GM12878 (cell line): Measurements from ENCODE around the gene MMP14. TPM values are rescaled to one million over a fixed set of nuclear protein-coding genes. Genes with fewer than 3 reads are reported as not detected.

Experiments
- ATAC-seq: fragments of 200-7000 bp; cut with Tn5 transposase; 3 replicates; pipeline ENCODE4 v1.9.1; 2020; ENCODE audit warnings: mild to moderate bottlenecking, moderate library complexity
- BruUV-seq: library from RNA; stranded (reverse); fragments of 400-500 nt; replicated peaks from 2 replicates; lab custom pipeline; 2021; lab: Mats Ljungman, UMichigan
- CTCF ChIA-PET: fragments of 300-600 bp; sonication (Branson Sonifier 250); formaldehyde crosslinking; extraction: SDS; loops from one replicate; lab custom pipeline; 2021; ENCODE audit warnings: inconsistent platforms; lab: Yijun Ruan, JAX
- POLR2A ChIA-PET: fragments of 350-600 bp; formaldehyde crosslinking; extraction: SDS; loops from one replicate; lab custom pipeline; 2021; ENCODE audit warnings: inconsistent platforms; lab: Charles Lee
- RAD21 ChIA-PET: fragments of 300-600 bp; sonication (Branson Sonifier 250); formaldehyde crosslinking; loops from one replicate; lab custom pipeline; 2023; ENCODE audit warnings: antibody characterized with exemption; ENCODE audit not compliant: unreplicated experiment; lab: Charles Lee
- SMC1A ChIA-PET: fragments of 300-600 bp; sonication (Branson Sonifier 250); formaldehyde crosslinking; loops from one replicate; lab custom pipeline; 2023; ENCODE audit not compliant: unreplicated experiment, uncharacterized antibody; lab: Charles Lee
- DNase-seq: peaks from one replicate; pipeline ENCODE4 v3.0.0-alpha.2; 2011; ENCODE audit warnings: low read depth, low spot score
- FAIRE-seq: peaks from 3 replicates; lab custom pipeline; 2011; peaks lifted over from hg19 to GRCh38; lab: Jason Lieb, UNC
- H2AFZ ChIP-seq: 2 replicates; pipeline ENCODE4 v1.6.0; 2011; ENCODE audit warnings: low read depth, low read length, control low read depth; ENCODE audit not compliant: control insufficient read depth
- H3K27ac ChIP-seq: 2 replicates; pipeline ENCODE4 v1.5.1; 2011; ENCODE audit warnings: control low read depth; ENCODE audit not compliant: control insufficient read depth, insufficient read depth
- H3K27me3 ChIP-seq, 2 experiments: replicated peaks in 1 of 2; 2 replicates each; pipeline versions ENCODE4 v1.6.0 to v1.6.1; 2011; ENCODE audit warnings: low read length in 1 of 2; ENCODE audit not compliant: control insufficient read depth in 2 of 2, insufficient read depth in 2 of 2
- H3K36me3 ChIP-seq, 2 experiments: 2 replicates each; pipeline ENCODE4 v1.5.1; 2011; ENCODE audit warnings: low read length in 1 of 2; ENCODE audit not compliant: control insufficient read depth in 2 of 2, insufficient read depth in 2 of 2
- H3K4me1 ChIP-seq: 2 replicates; pipeline ENCODE4 v1.6.1; 2011; ENCODE audit warnings: mild to moderate bottlenecking, low read length, moderate library complexity, mixed read lengths; ENCODE audit not compliant: control insufficient read depth, insufficient read depth
- H3K4me2 ChIP-seq: 2 replicates; pipeline ENCODE4 v1.6.0; 2011; ENCODE audit warnings: control low read depth; ENCODE audit not compliant: control insufficient read depth, insufficient read depth
- H3K4me3 ChIP-seq: fragments of 200-600 bp; sonication (generic); 2 replicates; pipeline ENCODE4 v1.5.1; 2016
- H3K79me2 ChIP-seq: 2 replicates; pipeline ENCODE4 v1.6.0; 2011; ENCODE audit warnings: low read length; ENCODE audit not compliant: control insufficient read depth, insufficient read depth
- H3K9ac ChIP-seq: 2 replicates; pipeline ENCODE4 v1.8.0; 2011; ENCODE audit warnings: low read length, control low read depth, mixed read lengths; ENCODE audit not compliant: control insufficient read depth, insufficient read depth
- H3K9me3 ChIP-seq: replicated peaks from 3 replicates; pipeline ENCODE4 v1.5.1; 2011; ENCODE audit warnings: mild to moderate bottlenecking, low read length; ENCODE audit not compliant: control insufficient read depth, insufficient read depth
- H4K20me1 ChIP-seq: 2 replicates; pipeline ENCODE4 v1.6.0; 2011; ENCODE audit not compliant: control insufficient read depth, insufficient read depth
- CREB1 ChIP-seq: IDR thresholded peaks from 2 replicates; pipeline ENCODE4 v1.6.1; 2012; ENCODE audit warnings: low read depth, mild to moderate bottlenecking, inconsistent platforms
- HDGF ChIP-seq: fragments of 450-650 bp; IDR thresholded peaks from 2 replicates; pipeline ENCODE4 v1.6.1; 2016; ENCODE audit warnings: antibody characterized with exemption
- MTA2 ChIP-seq: fragments of 450-650 bp; IDR thresholded peaks from 2 replicates; pipeline ENCODE4 v1.6.1; 2016; ENCODE audit warnings: low read depth, mild to moderate bottlenecking, moderate library complexity
- MTA3 ChIP-seq: IDR thresholded peaks from 2 replicates; pipeline ENCODE4 v1.6.1; 2012; ENCODE audit warnings: low read length, inconsistent platforms, borderline replicate concordance
- POLR2AphosphoS5 ChIP-seq: IDR thresholded peaks from 2 replicates; pipeline ENCODE4 v1.6.1; 2011; ENCODE audit warnings: mild to moderate bottlenecking, low read length, inconsistent platforms
- POU2F2 ChIP-seq: IDR thresholded peaks from 3 replicates; pipeline ENCODE4 v1.6.1; 2011; ENCODE audit warnings: low read depth, mild to moderate bottlenecking, low read length, borderline replicate concordance
- ZNF384 ChIP-seq: IDR thresholded peaks from 2 replicates; pipeline ENCODE4 v1.6.1; 2012; ENCODE audit warnings: low read depth, mild to moderate bottlenecking, low read length, improper control_type of control experiment, borderline replicate concordance
- ZSCAN29 ChIP-seq: fragments of 450-650 bp; IDR thresholded peaks from 2 replicates; pipeline ENCODE4 v1.6.1; 2017; ENCODE audit warnings: mild to moderate bottlenecking, moderate library complexity
- WGBS: methylation state at CpG from one replicate; pipeline ENCODE4 v1.1.6; 2016; ENCODE audit warnings: low lambda C conversion rate; ENCODE audit not compliant: insufficient replicate concordance, insufficient coverage; ENCODE audit errors: missing lambda C conversion rate; 5-methylcytosine and 5-hydroxymethylcytosine counted together
- in situ Hi-C: fragments of 300-500 bp; cut with MboI; formaldehyde crosslinking; loops from 9 replicates; pipeline ENCODE4 v1.14.3; 2018; ENCODE audit warnings: mixed read lengths
- intact Hi-C: fragments of 100-400 bp; cut with micrococcal nuclease; formaldehyde crosslinking; loops from one replicate; pipeline ENCODE4 v1.14.2; 2022; ENCODE audit not compliant: unreplicated experiment
- polyA plus RNA-seq, 11 experiments: library from polyadenylated mRNA; depleted of rRNA in 4 of 11; unstranded in 6 of 11; stranded (reverse) in 5 of 11; fragments of >200 nt; fragmentation: Nextera tagmentation in 4 of 11; fragmentation: Illumina TruSeq in 1 of 11; extraction: Ambion mirVana in 4 of 11; extraction: Trizol in 1 of 11; gene quantifications; 1 replicate in 1 of 11; 2 replicates in 10 of 11; pipeline versions ENCODE4 v1.2.1 to v1.2.3, GENCODE V29; 2011 to 2016; ENCODE audit warnings: inconsistent platforms in 2 of 11, missing spikeins in 2 of 11, low read depth in 1 of 11
- total RNA-seq, 4 experiments: library from RNA; depleted of rRNA in 3 of 4; stranded (reverse); fragments of >200 nt in 3 of 4; fragmentation: Illumina TruSeq in 1 of 4; extraction: Trizol in 1 of 4; gene quantifications; 2 replicates each; pipeline versions ENCODE4 v1.2.1 to v1.2.3, GENCODE V29; 2013 to 2021
- TF ChIP-seq, protein P1 (sequence below): fragments of 450-650 bp; formaldehyde crosslinking; IDR thresholded peaks from 2 replicates; pipeline ENCODE4 v1.5.0; 2022; ENCODE audit warnings: mild to moderate bottlenecking, missing genetic modification characterization
- TF ChIP-seq, protein P2 (sequence below): IDR thresholded peaks from 2 replicates; pipeline ENCODE4 v1.6.1; 2012; ENCODE audit warnings: low read depth, low read length, improper control_type of control experiment
- TF ChIP-seq, protein P3 (sequence below): fragments of 450-650 bp; conservative IDR thresholded peaks from 2 replicates; pipeline ENCODE4 v1.6.1; 2017; ENCODE audit warnings: mild to moderate bottlenecking, moderate library complexity

MMP14 gene
- total and polyA plus RNA-seq, 10 of the 15 experiments (the other 5 are each of a cell fraction or from before 2014, with no cell fraction given) = 0.31 to 1.9 (median 0.70) TPM; not detected in 2

GRCh38 chr14:22808388-22809209 lies 27.8 kb upstream of the MMP14 start:
- H2AFZ ChIP-seq = no peak overlapping the region
- ChIA-PET CTCF (interaction anchor here (0.8 to 5.8 kb wide), 10 partner anchors 11 to 45 kb away, joined by 3 to 36 read pairs (median 12); no protein-coding TSS in a partner anchor), POLR2A (interaction anchor here (0.6 to 17.5 kb wide), 4 partner anchors 11 to 239 kb away, joined by 3 to 245 read pairs (median 11); no protein-coding TSS in a partner anchor), RAD21 (interaction anchor here (0.9 to 14.2 kb wide), 10 partner anchors 11 to 423 kb away, joined by 3 to 219 read pairs (median 4); partner anchors contain the start of gene OXA1L), SMC1A (interaction anchor here (0.7 to 16.0 kb wide), 8 partner anchors 11 to 238 kb away, joined by 3 to 395 read pairs (median 6); partner anchors contain the start of gene MRPL52)
- ATAC-seq = no peak
- TF ChIP-seq MTA3 = no peak
- TF ChIP-seq ZNF384 = no peak
- TF ChIP-seq, protein P1, sequence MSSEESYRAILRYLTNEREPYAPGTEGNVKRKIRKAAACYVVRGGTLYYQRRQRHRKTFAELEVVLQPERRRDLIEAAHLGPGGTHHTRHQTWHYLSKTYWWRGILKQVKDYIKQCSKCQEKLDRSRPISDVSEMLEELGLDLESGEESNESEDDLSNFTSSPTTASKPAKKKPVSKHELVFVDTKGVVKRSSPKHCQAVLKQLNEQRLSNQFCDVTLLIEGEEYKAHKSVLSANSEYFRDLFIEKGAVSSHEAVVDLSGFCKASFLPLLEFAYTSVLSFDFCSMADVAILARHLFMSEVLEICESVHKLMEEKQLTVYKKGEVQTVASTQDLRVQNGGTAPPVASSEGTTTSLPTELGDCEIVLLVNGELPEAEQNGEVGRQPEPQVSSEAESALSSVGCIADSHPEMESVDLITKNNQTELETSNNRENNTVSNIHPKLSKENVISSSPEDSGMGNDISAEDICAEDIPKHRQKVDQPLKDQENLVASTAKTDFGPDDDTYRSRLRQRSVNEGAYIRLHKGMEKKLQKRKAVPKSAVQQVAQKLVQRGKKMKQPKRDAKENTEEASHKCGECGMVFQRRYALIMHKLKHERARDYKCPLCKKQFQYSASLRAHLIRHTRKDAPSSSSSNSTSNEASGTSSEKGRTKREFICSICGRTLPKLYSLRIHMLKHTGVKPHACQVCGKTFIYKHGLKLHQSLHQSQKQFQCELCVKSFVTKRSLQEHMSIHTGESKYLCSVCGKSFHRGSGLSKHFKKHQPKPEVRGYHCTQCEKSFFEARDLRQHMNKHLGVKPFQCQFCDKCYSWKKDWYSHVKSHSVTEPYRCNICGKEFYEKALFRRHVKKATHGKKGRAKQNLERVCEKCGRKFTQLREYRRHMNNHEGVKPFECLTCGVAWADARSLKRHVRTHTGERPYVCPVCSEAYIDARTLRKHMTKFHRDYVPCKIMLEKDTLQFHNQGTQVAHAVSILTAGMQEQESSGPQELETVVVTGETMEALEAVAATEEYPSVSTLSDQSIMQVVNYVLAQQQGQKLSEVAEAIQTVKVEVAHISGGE = no peak
- no peak for TF ChIP-seq ZSCAN29
- TF ChIP-seq POLR2AphosphoS5 = no peak
- TF ChIP-seq POU2F2 = no peak
- no peak for TF ChIP-seq CREB1
- TF ChIP-seq MTA2 = no peak
- TF ChIP-seq, protein P2, sequence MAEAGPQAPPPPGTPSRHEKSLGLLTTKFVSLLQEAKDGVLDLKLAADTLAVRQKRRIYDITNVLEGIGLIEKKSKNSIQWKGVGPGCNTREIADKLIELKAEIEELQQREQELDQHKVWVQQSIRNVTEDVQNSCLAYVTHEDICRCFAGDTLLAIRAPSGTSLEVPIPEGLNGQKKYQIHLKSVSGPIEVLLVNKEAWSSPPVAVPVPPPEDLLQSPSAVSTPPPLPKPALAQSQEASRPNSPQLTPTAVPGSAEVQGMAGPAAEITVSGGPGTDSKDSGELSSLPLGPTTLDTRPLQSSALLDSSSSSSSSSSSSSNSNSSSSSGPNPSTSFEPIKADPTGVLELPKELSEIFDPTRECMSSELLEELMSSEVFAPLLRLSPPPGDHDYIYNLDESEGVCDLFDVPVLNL = no peak
- TF ChIP-seq HDGF = no peak
- TF ChIP-seq, protein P3, sequence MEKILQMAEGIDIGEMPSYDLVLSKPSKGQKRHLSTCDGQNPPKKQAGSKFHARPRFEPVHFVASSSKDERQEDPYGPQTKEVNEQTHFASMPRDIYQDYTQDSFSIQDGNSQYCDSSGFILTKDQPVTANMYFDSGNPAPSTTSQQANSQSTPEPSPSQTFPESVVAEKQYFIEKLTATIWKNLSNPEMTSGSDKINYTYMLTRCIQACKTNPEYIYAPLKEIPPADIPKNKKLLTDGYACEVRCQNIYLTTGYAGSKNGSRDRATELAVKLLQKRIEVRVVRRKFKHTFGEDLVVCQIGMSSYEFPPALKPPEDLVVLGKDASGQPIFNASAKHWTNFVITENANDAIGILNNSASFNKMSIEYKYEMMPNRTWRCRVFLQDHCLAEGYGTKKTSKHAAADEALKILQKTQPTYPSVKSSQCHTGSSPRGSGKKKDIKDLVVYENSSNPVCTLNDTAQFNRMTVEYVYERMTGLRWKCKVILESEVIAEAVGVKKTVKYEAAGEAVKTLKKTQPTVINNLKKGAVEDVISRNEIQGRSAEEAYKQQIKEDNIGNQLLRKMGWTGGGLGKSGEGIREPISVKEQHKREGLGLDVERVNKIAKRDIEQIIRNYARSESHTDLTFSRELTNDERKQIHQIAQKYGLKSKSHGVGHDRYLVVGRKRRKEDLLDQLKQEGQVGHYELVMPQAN = no peak
- peak overlapping the region; percentile 30 for H3K27ac ChIP-seq
- 92% methylated on average over 5 of the region's 5 CpGs for WGBS
- no peaks in the 10 kb centered on the region for H4K20me1 ChIP-seq
- no TSS peak for BruUV-seq
- FAIRE-seq = no peak
- H3K4me2 ChIP-seq = peak overlapping the region; percentile 32
- no peaks in the 10 kb centered on the region for H3K27me3 ChIP-seq
- H3K79me2 ChIP-seq = peaks cover 44% of the 10 kb centered on the region
- no peak overlapping the region for H3K9ac ChIP-seq
- peaks cover 0 to 2% of the 10 kb centered on the region in 2 experiments; a peak in 2 of 4 replicates for H3K36me3 ChIP-seq
- no peaks in the 10 kb centered on the region for H3K9me3 ChIP-seq
- in situ Hi-C loops = no loop called here
- peak overlapping the region; percentile 13; the same call in 1 of the 2 replicates for H3K4me3 ChIP-seq
- no peak for DNase-seq
- intact Hi-C loops = no loop called here
- H3K4me1 ChIP-seq = peaks cover 43% of the 10 kb centered on the region
